NCI-H82 treated with DMSO at 0.1 percent for 48 hours (cell line): Measurements from ENCODE around the gene SULT1C4.
"Not testable (repeated sequence)": the region's sequence is repeated elsewhere in the genome, so short reads cannot be mapped to it uniquely, and the experiment has no call there.

Experiments used
- DNase-seq: peaks from one replicate; lab custom pipeline; 2025; ENCODE audit not compliant: unreplicated experiment; lab: John Stamatoyannopoulos, UW

Gene SULT1C4

GRCh38 chr2:108377815-108378630 is at the start of gene SULT1C4:
Gene SULT1C4 (plus strand): TSS chr2:108377954. CDS start chr2:108378338, 384 bp downstream.
- no peak for DNase-seq

GRCh38 chr2:108329771-108330170 is 48.0 kb upstream of the SULT1C4 start:
- DNase-seq, result no peak

GRCh38 chr2:108330979-108331378 is 46.8 kb upstream of the SULT1C4 start:
- DNase-seq, result no peak

- no peak for DNase-seq
Observed at GRCh38 chr2:108345951-108346350, 31.8 kb upstream of the SULT1C4 start.

GRCh38 chr2:108346827-108347226 is 30.9 kb upstream of the SULT1C4 start:
- no peak for DNase-seq

GRCh38 chr2:108347786-108348185 is 30.0 kb upstream of the SULT1C4 start:
- no peak for DNase-seq

- DNase-seq, result no peak
Observed at GRCh38 chr2:108348816-108349570, 28.8 kb upstream of the SULT1C4 start.

GRCh38 chr2:108349571-108349928 is 28.2 kb upstream of the SULT1C4 start:
- no peak for DNase-seq

GRCh38 chr2:108351889-108352288 is 25.9 kb upstream of the SULT1C4 start:
- DNase-seq, result no peak

GRCh38 chr2:108354136-108354535 is 23.6 kb upstream of the SULT1C4 start:
- no peak for DNase-seq

GRCh38 chr2:108355906-108356734 is 21.6 kb upstream of the SULT1C4 start:
- DNase-seq, result no peak

- not testable (repeated sequence) for DNase-seq
Observed at GRCh38 chr2:108359336-108359735, 18.4 kb upstream of the SULT1C4 start.

- no peak for DNase-seq
Observed at GRCh38 chr2:108360776-108361468, 16.8 kb upstream of the SULT1C4 start.

- DNase-seq, result no peak
Observed at GRCh38 chr2:108363024-108363907, 14.5 kb upstream of the SULT1C4 start.

- DNase-seq, result no peak
Observed at GRCh38 chr2:108363908-108364225, 13.9 kb upstream of the SULT1C4 start.

- DNase-seq, result no peak
Observed at GRCh38 chr2:108364676-108365297, 13.0 kb upstream of the SULT1C4 start.

- no peak for DNase-seq
Observed at GRCh38 chr2:108365656-108366055, 12.1 kb upstream of the SULT1C4 start.

GRCh38 chr2:108367014-108367413 is 10.7 kb upstream of the SULT1C4 start:
- DNase-seq, result no peak

- DNase-seq, result no peak
Observed at GRCh38 chr2:108367561-108368175, 10.1 kb upstream of the SULT1C4 start.
